Superior temporal gyrus (tissue), 1 donor: ENCODE data around the gene INHBB.
"Not testable (repeated sequence)": the region's sequence is repeated elsewhere in the genome, so short reads cannot be mapped to it uniquely, and the experiment has no call there.

Experiments used
- DNase-seq: peaks from one replicate; pipeline ENCODE4 v3.0.0-alpha.2; 2016; ENCODE audit errors: extremely low spot score

INHBB gene

GRCh38 chr2:120381192-120381591 is 35.3 kb downstream of the INHBB start:
- DNase-seq, result no peak

- no peak for DNase-seq
These were observed 35.7 kb downstream of the INHBB start for GRCh38 chr2:120381661-120382060.

- DNase-seq, result no peak
These were observed 36.7 kb downstream of the INHBB start for GRCh38 chr2:120382541-120383144.

- no peak for DNase-seq
These were observed 37.3 kb downstream of the INHBB start for GRCh38 chr2:120383191-120383590.

GRCh38 chr2:120383631-120384340 is 37.9 kb downstream of the INHBB start:
- DNase-seq, result no peak

- no peak for DNase-seq
These were observed 38.8 kb downstream of the INHBB start for GRCh38 chr2:120384486-120385354.

- DNase-seq, result no peak
These were observed 39.6 kb downstream of the INHBB start for GRCh38 chr2:120385355-120386127.

- no peak for DNase-seq
These were observed 42.5 kb downstream of the INHBB start for GRCh38 chr2:120388222-120389035.

GRCh38 chr2:120389036-120389391 is 43.1 kb downstream of the INHBB start:
- no peak for DNase-seq

- DNase-seq, result no peak
These were observed 44.6 kb downstream of the INHBB start for GRCh38 chr2:120390381-120391055.

- DNase-seq, result not testable (repeated sequence)
These were observed 45.4 kb downstream of the INHBB start for GRCh38 chr2:120391382-120391781.

GRCh38 chr2:120391911-120392665 is 46.2 kb downstream of the INHBB start:
- no peak for DNase-seq

- no peak for DNase-seq
These were observed 47.0 kb downstream of the INHBB start for GRCh38 chr2:120392923-120393322.

GRCh38 chr2:120393456-120393855 is 47.5 kb downstream of the INHBB start:
- no peak for DNase-seq

GRCh38 chr2:120394764-120395163 is 48.8 kb downstream of the INHBB start:
- no peak for DNase-seq

GRCh38 chr2:120395221-120396012 is 49.5 kb downstream of the INHBB start:
- DNase-seq, result no peak

- DNase-seq, result no peak
These were observed 50.3 kb downstream of the INHBB start for GRCh38 chr2:120396013-120396860.
